Fibroblast of pulmonary artery (primary cell): ENCODE results near the gene OTOR.

Source experiments
- DNase-seq: peaks from one replicate; pipeline ENCODE4 v3.0.0-alpha.2; 2010; ENCODE audit warnings: low read depth
- H3K4me3 ChIP-seq: replicated peaks from 2 replicates; pipeline ENCODE4 v1.5.1; 2011; ENCODE audit warnings: low read depth, mild to moderate bottlenecking, control low read depth, low read length, moderate library complexity
- CTCF ChIP-seq: IDR thresholded peaks from 2 replicates; pipeline ENCODE4 v1.5.1; 2011; ENCODE audit warnings: mild to moderate bottlenecking, control low read depth, low read length, inconsistent platforms; ENCODE audit errors: missing control alignments

The OTOR gene

GRCh38 chr20:16778159-16778558 lies 30.0 kb downstream of the OTOR start:
- no peak overlapping the region for H3K4me3 ChIP-seq
- DNase-seq: no peak
- TF ChIP-seq CTCF: no peak

GRCh38 chr20:16781496-16781895 lies 33.3 kb downstream of the OTOR start:
- no peak for DNase-seq
- H3K4me3 ChIP-seq: no peak overlapping the region
- no peak for TF ChIP-seq CTCF

- DNase-seq: peak; percentile 61
- H3K4me3 ChIP-seq: no peak overlapping the region
- no peak for TF ChIP-seq CTCF
Measured at GRCh38 chr20:16785226-16785625, 37.1 kb downstream of the OTOR start.
